ENCODE measurements around the gene PITPNB.

The PITPNB gene

GRCh38 chr22:27881421-27881820, 37.6 kb downstream of the PITPNB start:
- TF ChIP-seq, protein P1, sequence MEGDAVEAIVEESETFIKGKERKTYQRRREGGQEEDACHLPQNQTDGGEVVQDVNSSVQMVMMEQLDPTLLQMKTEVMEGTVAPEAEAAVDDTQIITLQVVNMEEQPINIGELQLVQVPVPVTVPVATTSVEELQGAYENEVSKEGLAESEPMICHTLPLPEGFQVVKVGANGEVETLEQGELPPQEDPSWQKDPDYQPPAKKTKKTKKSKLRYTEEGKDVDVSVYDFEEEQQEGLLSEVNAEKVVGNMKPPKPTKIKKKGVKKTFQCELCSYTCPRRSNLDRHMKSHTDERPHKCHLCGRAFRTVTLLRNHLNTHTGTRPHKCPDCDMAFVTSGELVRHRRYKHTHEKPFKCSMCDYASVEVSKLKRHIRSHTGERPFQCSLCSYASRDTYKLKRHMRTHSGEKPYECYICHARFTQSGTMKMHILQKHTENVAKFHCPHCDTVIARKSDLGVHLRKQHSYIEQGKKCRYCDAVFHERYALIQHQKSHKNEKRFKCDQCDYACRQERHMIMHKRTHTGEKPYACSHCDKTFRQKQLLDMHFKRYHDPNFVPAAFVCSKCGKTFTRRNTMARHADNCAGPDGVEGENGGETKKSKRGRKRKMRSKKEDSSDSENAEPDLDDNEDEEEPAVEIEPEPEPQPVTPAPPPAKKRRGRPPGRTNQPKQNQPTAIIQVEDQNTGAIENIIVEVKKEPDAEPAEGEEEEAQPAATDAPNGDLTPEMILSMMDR (IDR thresholded peaks at IDR 0.05; ENCODE audit: control insufficient read depth, extremely low read depth, insufficient read depth), result no peak
- no peak overlapping the region for H3K4me3 ChIP-seq (ENCODE audit: low read depth, low read length)
- no peak for DNase-seq (ENCODE audit: low read depth)

- no peak for DNase-seq (ENCODE audit: low read depth)
- no peak overlapping the region for H3K4me3 ChIP-seq (ENCODE audit: low read depth, low read length)
- TF ChIP-seq, protein P1 (IDR thresholded peaks at IDR 0.05; ENCODE audit: control insufficient read depth, extremely low read depth, insufficient read depth), result peak; percentile 60
These were observed 38.2 kb downstream of the PITPNB start for GRCh38 chr22:27880778-27881394.

DNA sequence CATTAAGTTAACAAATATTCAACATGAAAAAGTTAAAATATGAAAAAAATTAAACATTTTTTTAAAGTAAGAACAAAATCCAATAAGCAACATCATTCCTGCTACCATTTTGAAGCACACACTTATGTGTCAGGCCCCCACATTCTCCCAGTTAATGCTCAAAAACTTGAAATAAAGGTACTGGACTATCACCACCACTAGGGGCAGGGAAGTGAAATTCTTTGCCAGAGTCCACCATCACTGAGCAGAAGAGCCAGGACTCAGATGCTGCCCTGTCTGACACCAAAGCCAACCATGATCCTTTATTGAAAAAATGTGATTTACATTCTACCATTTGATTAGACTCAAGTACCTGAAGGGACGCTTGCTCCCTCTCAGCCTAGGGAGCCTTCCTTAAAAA, 39.1 kb downstream of the PITPNB start:
- TF ChIP-seq, protein P1 (IDR thresholded peaks at IDR 0.05; ENCODE audit: control insufficient read depth, extremely low read depth, insufficient read depth), result peak; percentile 35
- no peak for DNase-seq (ENCODE audit: low read depth)
- no peak overlapping the region for H3K4me3 ChIP-seq (ENCODE audit: low read depth, low read length)

DNA sequence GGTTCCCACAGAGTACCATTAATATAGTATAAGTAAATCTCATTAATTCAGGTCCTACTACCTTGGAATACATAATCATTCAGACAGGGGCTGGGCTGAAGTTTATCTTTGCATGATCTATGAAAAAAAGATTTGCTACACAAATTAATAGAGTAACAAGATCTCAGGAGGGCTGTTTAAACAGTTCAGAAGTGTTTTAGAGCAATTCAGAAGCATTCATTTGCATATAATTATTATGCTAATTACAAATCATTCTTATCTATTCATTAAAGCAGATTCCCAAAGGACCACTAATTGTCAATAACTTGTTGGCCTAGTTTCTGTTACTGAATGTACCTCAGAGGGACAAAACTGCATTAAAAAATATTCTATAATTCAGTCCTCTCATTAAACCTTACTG, 40.5 kb downstream of the PITPNB start:
- TF ChIP-seq, protein P1 (IDR thresholded peaks at IDR 0.05; ENCODE audit: control insufficient read depth, extremely low read depth, insufficient read depth), result no peak
- no peak for DNase-seq (ENCODE audit: low read depth)
- H3K4me3 ChIP-seq (ENCODE audit: low read depth, low read length), result no peak overlapping the region

DNA sequence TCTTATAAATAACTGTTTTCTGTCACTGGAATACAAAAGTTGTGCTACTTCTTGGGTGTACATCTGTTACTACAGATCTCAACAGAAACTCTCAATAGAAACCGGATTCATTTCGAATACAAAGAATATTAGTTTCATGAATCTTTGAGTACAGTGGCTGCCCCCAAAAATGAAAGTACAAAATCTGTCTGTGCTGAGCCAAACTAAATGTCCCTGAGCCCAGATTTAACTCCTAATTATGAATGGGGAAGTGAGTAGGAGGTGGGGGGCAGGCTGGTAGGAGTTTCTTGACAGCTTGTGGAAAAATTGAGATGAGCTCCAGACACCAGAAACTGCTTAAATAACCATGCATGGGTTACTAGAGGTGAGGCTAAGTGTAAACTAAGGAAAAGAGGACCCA, 41.6 kb downstream of the PITPNB start:
- H3K4me3 ChIP-seq (ENCODE audit: low read depth, low read length), result no peak overlapping the region
- TF ChIP-seq, protein P1 (IDR thresholded peaks at IDR 0.05; ENCODE audit: control insufficient read depth, extremely low read depth, insufficient read depth), result no peak
- no peak for DNase-seq (ENCODE audit: low read depth)

GRCh38 chr22:27876684-27877083, 42.4 kb downstream of the PITPNB start:
- TF ChIP-seq, protein P1 (IDR thresholded peaks at IDR 0.05; ENCODE audit: control insufficient read depth, extremely low read depth, insufficient read depth), result no peak
- no peak overlapping the region for H3K4me3 ChIP-seq (ENCODE audit: low read depth, low read length)
- DNase-seq (ENCODE audit: low read depth), result no peak

DNA sequence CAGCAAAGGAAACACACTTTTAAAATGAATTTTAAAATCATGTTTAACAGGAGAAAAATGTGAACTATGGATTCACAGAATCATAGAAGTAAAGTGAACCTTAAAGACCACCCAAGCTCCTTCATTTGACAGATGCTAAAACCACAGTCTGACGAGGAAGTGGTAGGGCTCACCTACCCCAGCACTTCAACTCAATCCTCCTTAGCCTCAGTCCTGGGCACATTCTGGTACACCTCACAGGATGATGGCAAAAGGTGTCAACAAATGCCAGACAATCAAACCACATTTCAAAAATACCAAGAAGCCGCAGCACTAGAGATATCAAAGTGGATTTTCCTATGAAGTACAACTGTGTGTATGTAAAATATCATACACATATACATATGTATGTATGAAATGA, 43.1 kb downstream of the PITPNB start:
- no peak overlapping the region for H3K4me3 ChIP-seq (ENCODE audit: low read depth, low read length)
- TF ChIP-seq, protein P1 (IDR thresholded peaks at IDR 0.05; ENCODE audit: control insufficient read depth, extremely low read depth, insufficient read depth), result no peak
- no peak for DNase-seq (ENCODE audit: low read depth)
